ENCODE results near the gene CFDP1.
"Not testable (repeated sequence)": the region's sequence is repeated elsewhere in the genome, so short reads cannot be mapped to it uniquely, and the experiment has no call there.

CFDP1 gene

DNA sequence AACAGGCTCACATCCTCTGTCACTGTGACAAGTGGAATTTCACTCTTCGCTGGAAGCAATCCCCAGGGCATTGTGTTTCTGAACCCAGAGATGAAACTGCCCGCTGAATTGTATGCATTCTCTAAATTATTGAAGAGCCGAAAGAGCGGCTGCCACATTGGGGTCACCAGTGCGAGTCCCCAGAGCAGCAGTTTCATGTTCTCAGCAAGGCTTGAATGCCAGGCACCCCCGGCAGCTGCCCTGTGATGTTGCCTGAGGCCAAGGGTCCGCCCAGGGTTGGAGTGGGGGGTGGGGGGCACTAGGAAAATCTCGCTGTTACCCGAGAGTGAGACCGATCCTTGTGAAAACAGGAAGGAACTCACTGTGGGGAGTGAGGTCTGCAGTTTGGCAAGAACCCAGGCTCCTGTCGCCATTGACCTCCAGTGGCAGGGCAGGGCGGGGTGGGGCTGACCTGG lies 161.2 kb downstream of the CFDP1 start:
- peaks cover 6% of the 10 kb centered on the region for H3K27me3 ChIP-seq (ENCODE audit: control insufficient read depth, low read length)

DNA sequence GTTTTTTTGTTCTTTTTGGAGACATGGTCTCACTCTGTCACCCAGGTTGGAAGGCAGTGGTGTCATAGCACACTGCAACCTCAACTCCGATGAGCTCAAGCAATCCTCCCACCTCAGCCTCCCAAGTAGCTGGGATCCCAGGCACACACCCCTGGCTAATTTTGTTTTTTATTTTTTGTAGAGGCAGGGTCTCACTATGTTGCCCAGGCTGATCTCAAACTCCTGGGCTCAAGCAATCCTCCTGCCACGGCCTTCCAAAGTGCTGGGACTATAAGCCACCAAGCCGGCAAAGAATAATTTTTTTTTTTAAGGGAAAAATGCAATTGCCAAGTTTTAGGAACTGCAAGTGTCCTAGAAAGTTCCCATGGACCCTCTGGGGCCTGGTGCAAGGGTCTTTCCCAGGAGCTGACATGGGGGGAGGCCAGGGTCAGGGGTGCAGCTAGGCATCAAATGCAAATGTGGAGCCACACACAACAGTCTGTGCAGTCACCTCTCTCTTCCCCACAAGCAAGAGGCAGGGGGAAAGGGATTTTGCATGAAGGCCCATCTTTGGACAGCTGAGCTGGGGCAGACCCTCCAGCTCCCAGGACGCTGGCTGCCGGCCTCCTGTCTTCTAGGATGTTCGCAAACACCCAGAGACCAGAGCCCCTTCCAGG lies 161.7 kb downstream of the CFDP1 start:
- TF ChIP-seq, protein P1, sequence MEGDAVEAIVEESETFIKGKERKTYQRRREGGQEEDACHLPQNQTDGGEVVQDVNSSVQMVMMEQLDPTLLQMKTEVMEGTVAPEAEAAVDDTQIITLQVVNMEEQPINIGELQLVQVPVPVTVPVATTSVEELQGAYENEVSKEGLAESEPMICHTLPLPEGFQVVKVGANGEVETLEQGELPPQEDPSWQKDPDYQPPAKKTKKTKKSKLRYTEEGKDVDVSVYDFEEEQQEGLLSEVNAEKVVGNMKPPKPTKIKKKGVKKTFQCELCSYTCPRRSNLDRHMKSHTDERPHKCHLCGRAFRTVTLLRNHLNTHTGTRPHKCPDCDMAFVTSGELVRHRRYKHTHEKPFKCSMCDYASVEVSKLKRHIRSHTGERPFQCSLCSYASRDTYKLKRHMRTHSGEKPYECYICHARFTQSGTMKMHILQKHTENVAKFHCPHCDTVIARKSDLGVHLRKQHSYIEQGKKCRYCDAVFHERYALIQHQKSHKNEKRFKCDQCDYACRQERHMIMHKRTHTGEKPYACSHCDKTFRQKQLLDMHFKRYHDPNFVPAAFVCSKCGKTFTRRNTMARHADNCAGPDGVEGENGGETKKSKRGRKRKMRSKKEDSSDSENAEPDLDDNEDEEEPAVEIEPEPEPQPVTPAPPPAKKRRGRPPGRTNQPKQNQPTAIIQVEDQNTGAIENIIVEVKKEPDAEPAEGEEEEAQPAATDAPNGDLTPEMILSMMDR (IDR thresholded peaks at IDR 0.05; ENCODE audit: low read depth, low read length, poor library complexity, severe bottlenecking): no peak
- TF ChIP-seq EZH2phosphoT487 (IDR thresholded peaks at IDR 0.05; ENCODE audit: borderline replicate concordance, low read length): no peak
- no peak overlapping the region for H3K4me2 ChIP-seq (ENCODE audit: low read length)
- H3K27ac ChIP-seq (ENCODE audit: low read depth, low read length): no peak overlapping the region
- no peak overlapping the region for H3K4me3 ChIP-seq (ENCODE audit: low read length)
- H4K20me1 ChIP-seq (ENCODE audit: control insufficient read depth, insufficient read depth, low read depth, low read length): no peaks in the 10 kb centered on the region
- H3F3A ChIP-seq (ENCODE audit: control insufficient read depth, insufficient read depth): no peaks in the 10 kb centered on the region
- no peaks in the 10 kb centered on the region for H3K36me3 ChIP-seq (ENCODE audit: control insufficient read depth, low read length)
- H3K9me2 ChIP-seq (replicated peaks; ENCODE audit: control insufficient read depth, low read length): no peaks in the 10 kb centered on the region
- H3K27me3 ChIP-seq (ENCODE audit: control insufficient read depth, low read length): peaks cover 7% of the 10 kb centered on the region
- no peaks in the 10 kb centered on the region for H3K79me2 ChIP-seq (ENCODE audit: control insufficient read depth, low read length)
- H3K9me3 ChIP-seq (ENCODE audit: control insufficient read depth, insufficient read depth, low read length): no peaks in the 10 kb centered on the region
- no peaks in the 10 kb centered on the region for H3K4me1 ChIP-seq (ENCODE audit: control insufficient read depth, low read length)

More for the DNA sequence above, 161.2 kb downstream of the CFDP1 start:
- H3K4me2 ChIP-seq (ENCODE audit: low read length): no peak overlapping the region
- H3K4me1 ChIP-seq (ENCODE audit: control insufficient read depth, low read length): no peaks in the 10 kb centered on the region
- no peak for TF ChIP-seq EZH2phosphoT487 (IDR thresholded peaks at IDR 0.05; ENCODE audit: borderline replicate concordance, low read length)
- TF ChIP-seq, protein P1 (IDR thresholded peaks at IDR 0.05; ENCODE audit: low read depth, low read length, poor library complexity, severe bottlenecking): no peak
- H3K9me3 ChIP-seq (ENCODE audit: control insufficient read depth, insufficient read depth, low read length): no peaks in the 10 kb centered on the region
- H4K20me1 ChIP-seq (ENCODE audit: control insufficient read depth, insufficient read depth, low read depth, low read length): no peaks in the 10 kb centered on the region
- no peaks in the 10 kb centered on the region for H3K9me2 ChIP-seq (replicated peaks; ENCODE audit: control insufficient read depth, low read length)
- no peaks in the 10 kb centered on the region for H3K36me3 ChIP-seq (ENCODE audit: control insufficient read depth, low read length)
- no peaks in the 10 kb centered on the region for H3F3A ChIP-seq (ENCODE audit: control insufficient read depth, insufficient read depth)
- H3K27ac ChIP-seq (ENCODE audit: low read depth, low read length): no peak overlapping the region
- no peaks in the 10 kb centered on the region for H3K79me2 ChIP-seq (ENCODE audit: control insufficient read depth, low read length)
- no peak overlapping the region for H3K4me3 ChIP-seq (ENCODE audit: low read length)

DNA sequence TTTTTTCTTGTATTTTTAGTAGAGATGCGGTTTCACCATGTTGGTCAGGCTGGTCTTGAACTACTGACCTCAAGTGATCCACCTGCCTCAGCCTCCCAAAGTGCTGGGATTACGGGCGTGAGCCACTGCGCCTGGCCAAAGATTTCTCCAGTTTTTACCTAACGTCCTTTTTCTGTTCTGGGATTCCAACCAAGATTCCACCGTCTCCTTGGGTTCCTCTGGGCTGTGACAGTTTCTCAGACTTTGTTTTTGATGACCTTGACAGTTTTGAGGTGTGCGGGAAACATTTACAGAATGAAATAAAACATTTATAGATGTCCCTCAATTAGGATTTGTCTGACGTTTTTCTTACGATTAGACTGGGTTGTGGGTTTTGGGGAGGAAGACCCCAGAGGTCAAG lies 163.9 kb downstream of the CFDP1 start:
- H3F3A ChIP-seq (ENCODE audit: control insufficient read depth, insufficient read depth); H3K4me1 ChIP-seq (ENCODE audit: control insufficient read depth, low read length); H3K36me3 ChIP-seq (ENCODE audit: control insufficient read depth, low read length); H4K20me1 ChIP-seq (ENCODE audit: control insufficient read depth, insufficient read depth, low read depth, low read length); H3K4me2 ChIP-seq (ENCODE audit: low read length); H3K4me3 ChIP-seq (ENCODE audit: low read length); H3K9me2 ChIP-seq (replicated peaks; ENCODE audit: control insufficient read depth, low read length); H3K27ac ChIP-seq (ENCODE audit: low read depth, low read length); H3K79me2 ChIP-seq (ENCODE audit: control insufficient read depth, low read length); H3K9me3 ChIP-seq (ENCODE audit: control insufficient read depth, insufficient read depth, low read length): not testable (repeated sequence)
- peaks cover 23% of the 10 kb centered on the region for H3K27me3 ChIP-seq (ENCODE audit: control insufficient read depth, low read length)

DNA sequence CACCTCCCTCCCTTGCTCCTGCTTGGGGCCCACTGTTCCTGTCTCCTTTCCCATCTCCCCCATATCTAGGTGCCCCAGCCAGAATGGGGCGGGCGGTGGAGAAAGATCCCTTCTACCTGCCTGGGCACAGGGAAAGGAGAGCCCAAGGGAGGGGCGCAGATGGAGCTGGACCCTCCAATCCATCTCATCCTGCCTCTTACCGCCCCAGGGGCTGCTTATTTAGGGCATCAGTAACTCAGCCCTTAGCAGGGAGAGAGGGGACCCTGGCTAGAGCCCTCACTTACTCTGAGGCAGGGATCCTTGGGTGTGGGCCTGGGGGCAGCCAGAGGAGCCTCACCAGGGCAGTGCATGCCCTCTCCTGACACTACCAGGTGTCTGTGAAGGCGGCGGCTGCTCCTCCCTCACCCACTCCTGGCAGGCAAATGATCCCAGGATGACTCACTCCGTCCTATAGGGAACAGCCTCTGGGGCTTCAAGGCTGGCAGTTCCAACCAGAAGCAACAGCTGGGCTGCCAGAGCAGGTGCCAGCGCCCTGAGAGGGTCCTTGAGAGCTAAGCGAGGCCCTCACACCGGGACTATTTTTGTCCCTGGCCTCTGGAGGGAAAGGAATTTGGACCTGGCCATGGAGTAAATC lies 165.6 kb downstream of the CFDP1 start:
- Histone ChIP-seq H4K20me1 (ENCODE audit: control insufficient read depth, insufficient read depth, low read depth, low read length) (no peaks in the 10 kb centered on the region), H3K27ac (ENCODE audit: low read depth, low read length) (no peak overlapping the region), H3K4me1 (ENCODE audit: control insufficient read depth, low read length) (no peaks in the 10 kb centered on the region), H3K9me2 (replicated peaks; ENCODE audit: control insufficient read depth, low read length) (no peaks in the 10 kb centered on the region), H3K9me3 (ENCODE audit: control insufficient read depth, insufficient read depth, low read length) (no peaks in the 10 kb centered on the region), H3K36me3 (ENCODE audit: control insufficient read depth, low read length) (no peaks in the 10 kb centered on the region), H3K79me2 (ENCODE audit: control insufficient read depth, low read length) (no peaks in the 10 kb centered on the region), H3K4me2 (ENCODE audit: low read length) (no peak overlapping the region), H3K27me3 (ENCODE audit: control insufficient read depth, low read length) (peaks cover 27% of the 10 kb centered on the region), H3K4me3 (ENCODE audit: low read length) (no peak overlapping the region), H3F3A (ENCODE audit: control insufficient read depth, insufficient read depth) (no peaks in the 10 kb centered on the region)
- TF ChIP-seq EZH2phosphoT487 (IDR thresholded peaks at IDR 0.05; ENCODE audit: borderline replicate concordance, low read length): no peak
- TF ChIP-seq, protein P1 (IDR thresholded peaks at IDR 0.05; ENCODE audit: low read depth, low read length, poor library complexity, severe bottlenecking): no peak

All from DOHH2 (cell line).